A673 (cell line): ENCODE results near the gene SEMA3E. TPM values are rescaled to one million over a fixed set of nuclear protein-coding genes. Genes with fewer than 3 reads are reported as not detected.

Source experiments
- BruUV-seq: library from RNA; stranded (reverse); fragments of 400-500 nt; replicated peaks from 2 replicates; lab custom pipeline; 2021; lab: Mats Ljungman, UMichigan
- CTCF ChIA-PET: fragments of 300-600 bp; sonication (Branson Sonifier 250); formaldehyde crosslinking; loops from one replicate; lab custom pipeline; 2022; ENCODE audit warnings: antibody characterized with exemption; lab: Charles Lee
- POLR2A ChIA-PET: fragments of 300-600 bp; sonication (Branson Sonifier 250); formaldehyde crosslinking; loops from one replicate; lab custom pipeline; 2022; ENCODE audit warnings: antibody characterized with exemption; ENCODE audit not compliant: low non-redundant PET; lab: Charles Lee
- DNase-seq: peaks from one replicate; pipeline ENCODE4 v3.0.0-alpha.2; 2015; ENCODE audit warnings: low spot score
- H3K27ac ChIP-seq: fragments of 200-600 bp; sonication (generic); 2 replicates; pipeline ENCODE4 v1.5.1; 2016; ENCODE audit warnings: mixed run types, low read depth, mild to moderate bottlenecking, mixed read lengths, antibody characterized with exemption, low read length; ENCODE audit not compliant: poor library complexity, severe bottlenecking
- H3K27me3 ChIP-seq: fragments of 200-600 bp; sonication (generic); replicated peaks from 2 replicates; pipeline ENCODE4 v1.6.1; 2017; ENCODE audit warnings: mixed run types, low read depth, mild to moderate bottlenecking, mixed read lengths, antibody characterized with exemption, low read length; ENCODE audit not compliant: insufficient read depth, poor library complexity
- H3K36me3 ChIP-seq: fragments of 200-600 bp; sonication (generic); 2 replicates; pipeline ENCODE4 v1.6.1; 2016; ENCODE audit warnings: mixed run types, mild to moderate bottlenecking, mixed read lengths, antibody characterized with exemption, low read length; ENCODE audit not compliant: insufficient read depth, poor library complexity, severe bottlenecking
- H3K4me1 ChIP-seq: fragments of 200-600 bp; sonication (generic); 2 replicates; pipeline ENCODE4 v1.6.1; 2017; ENCODE audit warnings: mixed run types, mild to moderate bottlenecking, mixed read lengths, antibody characterized with exemption, low read length; ENCODE audit not compliant: insufficient read depth, poor library complexity, severe bottlenecking
- H3K4me3 ChIP-seq: fragments of 200-600 bp; sonication (generic); 2 replicates; pipeline ENCODE4 v1.5.1; 2016; ENCODE audit warnings: low read depth, mixed run types, mild to moderate bottlenecking, mixed read lengths, low read length; ENCODE audit not compliant: poor library complexity, severe bottlenecking
- H3K9me3 ChIP-seq: fragments of 200-600 bp; sonication (generic); 2 replicates; pipeline ENCODE4 v1.6.1; 2016; ENCODE audit warnings: mixed run types, low read depth, mild to moderate bottlenecking, mixed read lengths, antibody characterized with exemption, low read length; ENCODE audit not compliant: poor library complexity, severe bottlenecking
- EZH2 ChIP-seq: fragments of 200-600 bp; sonication (generic); IDR thresholded peaks from 2 replicates; pipeline ENCODE4 v1.6.1; 2017; ENCODE audit warnings: borderline replicate concordance, low read depth, mild to moderate bottlenecking, mixed read lengths, antibody characterized with exemption, low read length; ENCODE audit not compliant: poor library complexity, severe bottlenecking
- intact Hi-C: fragments of 100-400 bp; cut with micrococcal nuclease; formaldehyde crosslinking; loops from one replicate; pipeline ENCODE4 v1.10.0; 2022; ENCODE audit not compliant: unreplicated experiment
- total RNA-seq: library from RNA; stranded (reverse); gene quantifications from 2 replicates; pipeline ENCODE4 v1.2.3, GENCODE V29; 2021
- TF ChIP-seq, protein P1 (sequence below): fragments of 300-800, 200-600 bp; sonication (generic); conservative IDR thresholded peaks from 2 replicates; pipeline ENCODE4 v1.5.1; 2017; ENCODE audit warnings: low read depth, mild to moderate bottlenecking, antibody characterized with exemption, low read length, moderate library complexity, mixed read lengths

The SEMA3E gene
- total RNA-seq, 1 experiment from 2014 or later: not detected

DNA sequence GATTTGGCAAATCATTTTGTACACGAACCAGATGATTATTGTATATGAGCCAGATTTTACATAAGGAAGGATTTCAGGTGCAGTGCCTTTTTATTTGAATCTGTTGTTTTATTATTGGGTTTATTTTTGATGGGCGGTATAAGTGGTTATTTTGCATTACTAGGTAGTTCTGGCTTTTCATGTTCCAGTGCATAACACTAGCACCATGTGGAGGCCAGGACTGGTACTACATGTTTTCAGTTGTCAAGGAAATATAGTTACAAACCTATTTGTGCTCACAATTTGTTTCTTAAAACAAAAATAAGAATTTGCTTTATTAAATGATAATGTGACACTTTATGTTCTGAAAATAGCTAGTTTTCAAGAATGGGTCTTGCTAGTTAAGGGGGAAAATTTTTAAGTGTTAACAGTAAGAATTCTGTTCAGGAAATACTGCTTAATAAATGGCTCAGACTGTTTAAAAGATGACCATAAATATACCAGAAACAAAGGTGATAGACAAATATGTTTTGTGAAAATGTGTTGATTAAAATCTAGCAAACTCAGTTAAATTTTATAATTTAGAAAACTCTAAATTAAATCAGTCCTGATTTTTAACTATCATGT, 7.1 kb upstream of the SEMA3E start:
- no peak overlapping the region for H3K27ac ChIP-seq
- H3K4me3 ChIP-seq: no peak overlapping the region
- no peaks in the 10 kb centered on the region for H3K4me1 ChIP-seq
- H3K9me3 ChIP-seq: no peaks in the 10 kb centered on the region
- H3K27me3 ChIP-seq: peaks cover 35% of the 10 kb centered on the region
- BruUV-seq: no TSS peak
- intact Hi-C loops: loop anchor here (1.0 to 10.0 kb wide), 2 partner anchors 245 to 911 kb away; no protein-coding TSS in a partner anchor
- DNase-seq: peak; percentile 54
- POLR2A ChIA-PET: no interaction called here
- H3K36me3 ChIP-seq: no peaks in the 10 kb centered on the region
- TF ChIP-seq, protein P1, sequence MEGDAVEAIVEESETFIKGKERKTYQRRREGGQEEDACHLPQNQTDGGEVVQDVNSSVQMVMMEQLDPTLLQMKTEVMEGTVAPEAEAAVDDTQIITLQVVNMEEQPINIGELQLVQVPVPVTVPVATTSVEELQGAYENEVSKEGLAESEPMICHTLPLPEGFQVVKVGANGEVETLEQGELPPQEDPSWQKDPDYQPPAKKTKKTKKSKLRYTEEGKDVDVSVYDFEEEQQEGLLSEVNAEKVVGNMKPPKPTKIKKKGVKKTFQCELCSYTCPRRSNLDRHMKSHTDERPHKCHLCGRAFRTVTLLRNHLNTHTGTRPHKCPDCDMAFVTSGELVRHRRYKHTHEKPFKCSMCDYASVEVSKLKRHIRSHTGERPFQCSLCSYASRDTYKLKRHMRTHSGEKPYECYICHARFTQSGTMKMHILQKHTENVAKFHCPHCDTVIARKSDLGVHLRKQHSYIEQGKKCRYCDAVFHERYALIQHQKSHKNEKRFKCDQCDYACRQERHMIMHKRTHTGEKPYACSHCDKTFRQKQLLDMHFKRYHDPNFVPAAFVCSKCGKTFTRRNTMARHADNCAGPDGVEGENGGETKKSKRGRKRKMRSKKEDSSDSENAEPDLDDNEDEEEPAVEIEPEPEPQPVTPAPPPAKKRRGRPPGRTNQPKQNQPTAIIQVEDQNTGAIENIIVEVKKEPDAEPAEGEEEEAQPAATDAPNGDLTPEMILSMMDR: peak; percentile 85
- TF ChIP-seq EZH2: no peak
- CTCF ChIA-PET: no interaction called here

- intact Hi-C loops: loop anchor here (10.0 kb wide), 1 partner anchor 908 kb away; no protein-coding TSS in a partner anchor
- Histone ChIP-seq H3K9me3 (no peaks in the 10 kb centered on the region), H3K27ac (no peak overlapping the region), H3K4me3 (no peak overlapping the region), H3K4me1 (no peaks in the 10 kb centered on the region), H3K36me3 (no peaks in the 10 kb centered on the region), H3K27me3 (peaks cover 58% of the 10 kb centered on the region)
- ChIA-PET CTCF (no interaction called here), POLR2A (no interaction called here)
- DNase-seq: no peak
- BruUV-seq: no TSS peak
- no peak for TF ChIP-seq EZH2
- TF ChIP-seq, protein P1: no peak
Measured at GRCh38 chr7:83652481-83652880, 3.5 kb upstream of the SEMA3E start.

DNA sequence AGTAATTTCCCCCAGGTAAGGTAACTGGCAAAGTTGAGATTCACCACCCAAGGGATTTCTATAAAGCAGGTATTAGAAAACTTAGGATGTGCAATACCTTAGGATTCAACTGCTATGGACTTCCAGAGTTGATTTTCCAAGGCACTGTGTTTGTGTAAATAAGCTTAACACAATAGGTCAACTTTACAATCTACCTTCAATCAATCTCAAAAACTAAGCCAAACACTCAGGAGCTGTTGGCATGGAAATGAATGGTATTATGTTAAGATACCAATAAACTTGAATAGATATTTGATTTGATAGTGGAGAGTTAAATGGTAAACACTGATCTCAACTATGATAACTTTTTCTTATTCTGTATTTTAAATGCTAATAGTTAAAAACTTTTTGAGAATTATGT, 762 bp upstream of the SEMA3E start:
- Histone ChIP-seq H3K9me3 (no peaks in the 10 kb centered on the region), H3K27me3 (peaks cover 68% of the 10 kb centered on the region), H3K4me3 (no peak overlapping the region), H3K36me3 (no peaks in the 10 kb centered on the region), H3K4me1 (no peaks in the 10 kb centered on the region), H3K27ac (no peak overlapping the region)
- ChIA-PET POLR2A (no interaction called here), CTCF (no interaction called here)
- BruUV-seq: no TSS peak
- intact Hi-C loops: loop anchor here (10.0 kb wide), 1 partner anchor 905 kb away; no protein-coding TSS in a partner anchor
- no peak for DNase-seq
- no peak for TF ChIP-seq EZH2
- TF ChIP-seq, protein P1: no peak
